ENCODE measurements around the gene HDAC4. TPM values are rescaled to one million over a fixed set of nuclear protein-coding genes. Genes with fewer than 3 reads are reported as not detected.

The HDAC4 gene
- total and polyA plus RNA-seq, 2 donors (not counting 1 experiment from before 2014, with no cell fraction given) = 13.5 to 46.0 TPM

- no peaks in the 10 kb centered on the region for H3K4me1 ChIP-seq (ENCODE audit: control insufficient read depth in 2 of 2, insufficient read depth in 2 of 2, low read length in 2 of 2)
- peaks cover 5% of the 10 kb centered on the region for H4K20me1 ChIP-seq (ENCODE audit: control insufficient read depth, insufficient read depth, low read length, poor library complexity, severe bottlenecking)
- peaks cover 0 to 11% (median 4%) of the 10 kb centered on the region in 3 donors for H3K9me3 ChIP-seq (ENCODE audit: control extremely low read depth in 1 of 3, control insufficient read depth in 2 of 3, insufficient read depth in 1 of 3, low read length in 2 of 3)
- no peaks in the 10 kb centered on the region for H3K4me1 Mint-ChIP-seq
- H3K4me2 ChIP-seq (replicated peaks; ENCODE audit: low read depth, low read length, poor library complexity, severe bottlenecking) = no peak overlapping the region
- H3K27ac Mint-ChIP-seq = no peak overlapping the region
- CTCF ChIA-PET = interaction anchor here (0.7 kb wide), 1 partner anchor 236 kb away, joined by 4 read pairs; no protein-coding TSS in a partner anchor
- intact Hi-C loops (cut with micrococcal nuclease) = no loop called here
- H3K9ac ChIP-seq (ENCODE audit: low read length) = no peak overlapping the region
- WGBS (ENCODE audit: insufficient coverage) = 97% methylated on average over 12 of the region's 18 CpGs
- no peak overlapping the region for H3K4me3 Mint-ChIP-seq
- H3K79me2 ChIP-seq (ENCODE audit: control insufficient read depth, insufficient read depth, low read length) = peaks cover 46% of the 10 kb centered on the region
- H3K27me3 ChIP-seq (replicated peaks in 1 of 4; ENCODE audit: control extremely low read depth in 1 of 4, control insufficient read depth in 3 of 4, insufficient read depth in 4 of 4, low read length in 3 of 4) = no peaks in the 10 kb centered on the region
- POLR2A ChIA-PET = no interaction called here
- no peak overlapping the region for H3K27ac ChIP-seq (ENCODE audit: low read length in 2 of 2)
- ATAC-seq (ENCODE audit: low read depth) (no peak), DNase-seq (no peak)
- peaks cover 6% of the 10 kb centered on the region for H3K9me3 Mint-ChIP-seq (ENCODE audit: insufficient read depth)
- H3K4me3 ChIP-seq (ENCODE audit: control extremely low read depth in 1 of 5, extremely low read depth in 1 of 5, insufficient read depth in 1 of 5, low read depth in 2 of 5, low read length in 4 of 5) = no peak overlapping the region
- no peak overlapping the region for H2AFZ ChIP-seq (ENCODE audit: insufficient read depth, low read depth, low read length, poor library complexity, severe bottlenecking)
- H3K36me3 ChIP-seq (replicated peaks in 1 of 2; ENCODE audit: control extremely low read depth in 1 of 2, control insufficient read depth in 1 of 2, extremely low read depth in 1 of 2, insufficient read depth in 2 of 2, low read length in 1 of 2) = no peaks in the 10 kb centered on the region
- TF ChIP-seq, protein P1, sequence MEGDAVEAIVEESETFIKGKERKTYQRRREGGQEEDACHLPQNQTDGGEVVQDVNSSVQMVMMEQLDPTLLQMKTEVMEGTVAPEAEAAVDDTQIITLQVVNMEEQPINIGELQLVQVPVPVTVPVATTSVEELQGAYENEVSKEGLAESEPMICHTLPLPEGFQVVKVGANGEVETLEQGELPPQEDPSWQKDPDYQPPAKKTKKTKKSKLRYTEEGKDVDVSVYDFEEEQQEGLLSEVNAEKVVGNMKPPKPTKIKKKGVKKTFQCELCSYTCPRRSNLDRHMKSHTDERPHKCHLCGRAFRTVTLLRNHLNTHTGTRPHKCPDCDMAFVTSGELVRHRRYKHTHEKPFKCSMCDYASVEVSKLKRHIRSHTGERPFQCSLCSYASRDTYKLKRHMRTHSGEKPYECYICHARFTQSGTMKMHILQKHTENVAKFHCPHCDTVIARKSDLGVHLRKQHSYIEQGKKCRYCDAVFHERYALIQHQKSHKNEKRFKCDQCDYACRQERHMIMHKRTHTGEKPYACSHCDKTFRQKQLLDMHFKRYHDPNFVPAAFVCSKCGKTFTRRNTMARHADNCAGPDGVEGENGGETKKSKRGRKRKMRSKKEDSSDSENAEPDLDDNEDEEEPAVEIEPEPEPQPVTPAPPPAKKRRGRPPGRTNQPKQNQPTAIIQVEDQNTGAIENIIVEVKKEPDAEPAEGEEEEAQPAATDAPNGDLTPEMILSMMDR (IDR thresholded peaks at IDR 0.05) = no peak
- no peak for TF ChIP-seq EZH2 (IDR thresholded peaks at IDR 0.05; ENCODE audit: borderline replicate concordance, insufficient read depth, low read depth, low read length, poor library complexity, severe bottlenecking)
- H3K27me3 Mint-ChIP-seq = no peaks in the 10 kb centered on the region
Observed at GRCh38 chr2:239358062-239358754, 42.6 kb downstream of the HDAC4 start.

DNA sequence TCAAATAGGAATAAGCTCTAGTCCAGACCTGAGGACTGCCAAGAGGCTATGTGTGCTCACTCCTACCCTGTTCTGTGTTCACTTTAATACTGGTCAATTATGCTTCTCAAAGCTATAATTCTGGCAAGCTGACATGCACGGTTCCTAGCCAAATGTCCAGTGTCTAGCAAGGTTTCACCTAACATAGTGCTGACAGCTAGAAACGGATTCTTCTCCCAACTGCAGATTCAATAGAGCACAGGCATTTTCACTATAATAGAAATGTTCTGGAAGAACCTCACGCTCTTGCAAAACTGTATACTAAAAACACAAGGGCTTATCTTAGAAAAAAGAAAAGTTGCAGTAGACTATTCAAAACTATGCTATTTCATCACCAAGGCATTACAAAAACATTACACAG lies 45.1 kb downstream of the HDAC4 start:
- no peak for ATAC-seq (ENCODE audit: low read depth)
- POLR2A ChIA-PET = no interaction called here

More for the DNA sequence above, 45.1 kb downstream of the HDAC4 start:
- peaks cover 6% of the 10 kb centered on the region for H3K9me3 Mint-ChIP-seq (ENCODE audit: insufficient read depth)
- 100% methylated on average over 1 of the region's 3 CpGs for WGBS (ENCODE audit: insufficient coverage)
- intact Hi-C loops (cut with micrococcal nuclease) = no loop called here
- no peaks in the 10 kb centered on the region for H3K27me3 Mint-ChIP-seq
- Histone ChIP-seq H4K20me1 (ENCODE audit: control insufficient read depth, insufficient read depth, low read length, poor library complexity, severe bottlenecking) (peaks cover 5% of the 10 kb centered on the region), H3K27ac (ENCODE audit: low read length in 2 of 2) (no peak overlapping the region), H3K4me1 (ENCODE audit: control insufficient read depth in 2 of 2, insufficient read depth in 2 of 2, low read length in 2 of 2) (no peaks in the 10 kb centered on the region), H3K9me3 (ENCODE audit: control extremely low read depth in 1 of 3, control insufficient read depth in 2 of 3, insufficient read depth in 1 of 3, low read length in 2 of 3) (peaks cover 0 to 11% (median 4%) of the 10 kb centered on the region in 3 donors), H2AFZ (ENCODE audit: insufficient read depth, low read depth, low read length, poor library complexity, severe bottlenecking) (no peak overlapping the region), H3K9ac (ENCODE audit: low read length) (no peak overlapping the region), H3K79me2 (ENCODE audit: control insufficient read depth, insufficient read depth, low read length) (peaks cover 22% of the 10 kb centered on the region), H3K36me3 (replicated peaks in 1 of 2; ENCODE audit: control extremely low read depth in 1 of 2, control insufficient read depth in 1 of 2, extremely low read depth in 1 of 2, insufficient read depth in 2 of 2, low read length in 1 of 2) (peaks cover 0 to 5% of the 10 kb centered on the region in 2 experiments), H3K4me2 (replicated peaks; ENCODE audit: low read depth, low read length, poor library complexity, severe bottlenecking) (no peak overlapping the region), H3K4me3 (ENCODE audit: control extremely low read depth in 1 of 5, extremely low read depth in 1 of 5, insufficient read depth in 1 of 5, low read depth in 2 of 5, low read length in 4 of 5) (no peak overlapping the region), H3K27me3 (replicated peaks in 1 of 4; ENCODE audit: control extremely low read depth in 1 of 4, control insufficient read depth in 3 of 4, insufficient read depth in 4 of 4, low read length in 3 of 4) (no peaks in the 10 kb centered on the region)
- H3K4me3 Mint-ChIP-seq = no peak overlapping the region
- TF ChIP-seq, protein P1 (IDR thresholded peaks at IDR 0.05) = no peak
- no peak for TF ChIP-seq EZH2 (IDR thresholded peaks at IDR 0.05; ENCODE audit: borderline replicate concordance, insufficient read depth, low read depth, low read length, poor library complexity, severe bottlenecking)
- CTCF ChIA-PET = no interaction called here
- no peak overlapping the region for H3K27ac Mint-ChIP-seq
- H3K4me1 Mint-ChIP-seq = no peaks in the 10 kb centered on the region
- no peak for DNase-seq
